H1 (cell line): ENCODE results near the gene CCDC159. TPM values are rescaled to one million over a fixed set of nuclear protein-coding genes. Genes with fewer than 3 reads are reported as not detected.
A peak's percentile ranks its signal among the peaks of the same experiment; 100 is the strongest.

Experiments used
- CTCF ChIA-PET: fragments of 300-600 bp; sonication (Branson Sonifier 250); formaldehyde crosslinking; loops from one replicate; lab custom pipeline; 2021; ENCODE audit not compliant: partially characterized antibody; lab: Charles Lee
- POLR2A ChIA-PET: fragments of 300-600 bp; sonication (Branson Sonifier 250); formaldehyde crosslinking; loops from one replicate; lab custom pipeline; 2021; ENCODE audit warnings: inconsistent platforms; ENCODE audit not compliant: partially characterized antibody; lab: Charles Lee
- DNase-seq, 2 experiments: peaks; one replicate each; pipeline versions ENCODE4 v3.0.0 to v3.0.0-alpha.2; 2010 to 2022; ENCODE audit warnings: low spot score in 2 of 2, low read depth in 1 of 2, mixed read lengths in 1 of 2
- FAIRE-seq: peaks from 2 replicates; lab custom pipeline; 2011; peaks lifted over from hg19 to GRCh38; lab: Jason Lieb, UNC
- H2AFZ ChIP-seq: 2 replicates; pipeline ENCODE4 v1.8.1; 2012; ENCODE audit warnings: low read length, inconsistent platforms
- H2AK5ac ChIP-seq: 2 replicates; pipeline ENCODE4 v1.6.1; 2013; ENCODE audit warnings: low read depth, low read length
- H2BK120ac ChIP-seq: replicated peaks from 2 replicates; pipeline ENCODE3; 2013; ENCODE audit warnings: low read depth, low read length, inconsistent platforms
- H2BK12ac ChIP-seq: 2 replicates; pipeline ENCODE4 v1.6.1; 2013; ENCODE audit warnings: low read depth, low read length
- H2BK15ac ChIP-seq: 2 replicates; pipeline ENCODE4 v1.6.1; 2013; ENCODE audit warnings: low read length
- H2BK20ac ChIP-seq: 2 replicates; pipeline ENCODE4 v1.6.1; 2013; ENCODE audit warnings: low read length
- H2BK5ac ChIP-seq: 2 replicates; pipeline ENCODE4 v1.6.1; 2013; ENCODE audit warnings: low read depth, low read length
- H3K14ac ChIP-seq: 2 replicates; pipeline ENCODE4 v1.6.1; 2013; ENCODE audit warnings: inconsistent platforms; ENCODE audit not compliant: insufficient read length
- H3K18ac ChIP-seq: 2 replicates; pipeline ENCODE4 v1.6.1; 2013; ENCODE audit warnings: low read length; ENCODE audit errors: extremely low read depth
- H3K23ac ChIP-seq: 2 replicates; pipeline ENCODE4 v1.6.1; 2013; ENCODE audit warnings: inconsistent platforms; ENCODE audit not compliant: insufficient read length
- H3K23me2 ChIP-seq: 2 replicates; pipeline ENCODE4 v1.6.1; 2013; ENCODE audit warnings: low read depth, low read length
- H3K27ac ChIP-seq: 2 replicates; pipeline ENCODE4 v1.6.1; 2011; ENCODE audit warnings: low read depth, low read length, inconsistent platforms
- H3K27me3 ChIP-seq, 4 experiments: replicated peaks in 1 of 4; 1 replicate in 1 of 4; 2 replicates in 3 of 4; pipeline versions ENCODE4 v1.6.1 to v1.8.1; 2011 to 2013; ENCODE audit warnings: low read length in 3 of 4, mild to moderate bottlenecking in 3 of 4, inconsistent platforms in 2 of 4, mixed read lengths in 2 of 4, moderate library complexity in 1 of 4; ENCODE audit not compliant: control insufficient read depth in 3 of 4, insufficient read depth in 3 of 4; ENCODE audit errors: extremely low read depth in 1 of 4
- H3K36me3 ChIP-seq, 4 experiments: 2 replicates each; pipeline versions ENCODE4 v1.6.1 to v1.8.1; 2011 to 2013; ENCODE audit warnings: mild to moderate bottlenecking in 4 of 4, low read length in 3 of 4, moderate library complexity in 2 of 4, control low read depth in 1 of 4, inconsistent platforms in 1 of 4; ENCODE audit not compliant: insufficient read depth in 4 of 4, control insufficient read depth in 2 of 4
- H3K4ac ChIP-seq: replicated peaks from 2 replicates; pipeline ENCODE3; 2013; ENCODE audit warnings: low read length, low read depth, mixed read lengths, inconsistent platforms; ENCODE audit not compliant: insufficient read length
- H3K4me1 ChIP-seq, 4 experiments: replicated peaks in 1 of 4; 1 replicate in 1 of 4; 2 replicates in 3 of 4; pipeline versions ENCODE4 v1.6.1 to v1.8.1; 2011 to 2013; ENCODE audit warnings: low read length in 3 of 4, inconsistent platforms in 2 of 4, mixed read lengths in 1 of 4; ENCODE audit not compliant: insufficient read depth in 4 of 4, control insufficient read depth in 3 of 4
- H3K4me2 ChIP-seq, 2 experiments: 2 replicates each; pipeline versions ENCODE4 v1.6.1 to v1.8.1; 2011 to 2013; ENCODE audit warnings: low read depth in 2 of 2, low read length in 2 of 2, control low read depth in 1 of 2, inconsistent platforms in 1 of 2, mild to moderate bottlenecking in 1 of 2; ENCODE audit not compliant: insufficient read depth in 1 of 2
- H3K4me3 ChIP-seq, 4 experiments: fragments of 200-600, 300-600 bp in 1 of 4; sonication (generic), shearing (Covaris generic), sonication (Bioruptor Twin) in 1 of 4; 2 replicates each; pipeline versions ENCODE4 v1.5.1 to v1.8.1; 2011 to 2016; ENCODE audit warnings: low read length in 4 of 4, low read depth in 3 of 4, control low read depth in 2 of 4, inconsistent platforms in 2 of 4, mild to moderate bottlenecking in 2 of 4, mixed read lengths in 1 of 4, moderate library complexity in 1 of 4; ENCODE audit not compliant: insufficient read depth in 2 of 4; ENCODE audit errors: extremely low read depth in 1 of 4
- H3K56ac ChIP-seq: replicated peaks from 2 replicates; pipeline ENCODE3; 2013; ENCODE audit warnings: low read depth, mild to moderate bottlenecking, mixed read lengths, low read length, inconsistent platforms; ENCODE audit not compliant: insufficient read length
- H3K79me1 ChIP-seq: 2 replicates; pipeline ENCODE4 v1.6.1; 2013; ENCODE audit warnings: low read depth, low read length, control low read depth
- H3K79me2 ChIP-seq, 2 experiments: 2 replicates each; pipeline versions ENCODE4 v1.6.1 to v1.8.1; 2012 to 2013; ENCODE audit warnings: low read length in 2 of 2, mild to moderate bottlenecking in 2 of 2, inconsistent platforms in 1 of 2; ENCODE audit not compliant: insufficient read depth in 2 of 2, control insufficient read depth in 1 of 2
- H3K9ac ChIP-seq, 4 experiments: replicated peaks in 1 of 4; 1 replicate in 1 of 4; 2 replicates in 3 of 4; pipeline versions ENCODE4 v1.6.1 to v1.8.1; 2011 to 2013; ENCODE audit warnings: low read depth in 3 of 4, low read length in 3 of 4, control low read depth in 2 of 4, mild to moderate bottlenecking in 2 of 4, moderate library complexity in 2 of 4, inconsistent platforms in 1 of 4; ENCODE audit errors: extremely low read depth in 1 of 4
- H3K9me3 ChIP-seq, 2 experiments: 2 replicates each; pipeline versions ENCODE4 v1.6.1 to v1.8.1; 2012 to 2013; ENCODE audit warnings: mild to moderate bottlenecking in 2 of 2, moderate library complexity in 2 of 2, control low read depth in 1 of 2, inconsistent platforms in 1 of 2, low read depth in 1 of 2, low read length in 1 of 2, mixed read lengths in 1 of 2; ENCODE audit not compliant: insufficient read depth in 2 of 2
- H4K20me1 ChIP-seq, 2 experiments: replicated peaks in 1 of 2; 2 replicates each; pipeline versions ENCODE3 to v1.8.1; 2011 to 2013; ENCODE audit warnings: inconsistent platforms in 2 of 2, low read length in 2 of 2, mild to moderate bottlenecking in 1 of 2; ENCODE audit not compliant: insufficient read depth in 2 of 2, control insufficient read depth in 1 of 2
- H4K5ac ChIP-seq: 2 replicates; pipeline ENCODE4 v1.6.1; 2013; ENCODE audit warnings: low read length, low read depth, mixed read lengths, inconsistent platforms; ENCODE audit not compliant: insufficient read length
- H4K8ac ChIP-seq: 2 replicates; pipeline ENCODE4 v1.8.0; 2013; ENCODE audit warnings: mild to moderate bottlenecking, moderate library complexity, low read length, inconsistent platforms; ENCODE audit not compliant: insufficient read depth; ENCODE audit errors: extremely low read depth
- H4K91ac ChIP-seq: replicated peaks from 2 replicates; pipeline ENCODE3; 2013; ENCODE audit warnings: low read length, mixed read lengths, inconsistent platforms; ENCODE audit not compliant: insufficient read length
- CTBP2 ChIP-seq: IDR thresholded peaks from 2 replicates; pipeline ENCODE4 v1.7.0; 2011; ENCODE audit warnings: borderline replicate concordance, mild to moderate bottlenecking, moderate library complexity, mixed read lengths, low read length; ENCODE audit not compliant: insufficient read depth, insufficient read length
- HDAC2 ChIP-seq, 2 experiments: fragments of 300-600 bp in 1 of 2; sonication (generic) in 1 of 2; IDR thresholded peaks; 2 replicates each; pipeline ENCODE4 v1.6.1; 2011 to 2012; ENCODE audit warnings: low read depth in 2 of 2, low read length in 2 of 2, mild to moderate bottlenecking in 2 of 2, moderate library complexity in 2 of 2, borderline replicate concordance in 1 of 2, inconsistent platforms in 1 of 2
- KDM4A ChIP-seq: IDR thresholded peaks from one replicate; pipeline ENCODE4 v1.7.1; 2012; ENCODE audit warnings: low read depth, mild to moderate bottlenecking, moderate library complexity, low read length, inconsistent platforms; ENCODE audit not compliant: severe bottlenecking
- RNF2 ChIP-seq: fragments of 200-900, 300-1000 bp; sonication (generic); IDR thresholded peaks from 2 replicates; pipeline ENCODE4 v1.7.1; 2016; ENCODE audit warnings: borderline replicate concordance, low read depth, mild to moderate bottlenecking, antibody characterized with exemption, low read length; ENCODE audit not compliant: poor library complexity, severe bottlenecking; ENCODE audit errors: missing control alignments
- SIN3A ChIP-seq, 2 experiments: IDR thresholded peaks in 1 of 2; conservative IDR thresholded peaks in 1 of 2; 2 replicates each; pipeline ENCODE4 v1.6.1; 2011 to 2012; ENCODE audit warnings: low read length in 2 of 2, improper control_type of control experiment in 1 of 2, low read depth in 1 of 2, mild to moderate bottlenecking in 1 of 2
- SP1 ChIP-seq: IDR thresholded peaks from 2 replicates; pipeline ENCODE4 v1.6.1; 2011; ENCODE audit warnings: low read depth, low read length
- SP4 ChIP-seq: IDR thresholded peaks from 2 replicates; pipeline ENCODE4 v1.6.1; 2012; ENCODE audit warnings: low read length, inconsistent platforms
- WGBS, 2 experiments: shearing (Covaris generic) in 1 of 2; methylation state at CpG; one replicate each; pipeline versions ENCODE4 v1.1.6 to v1.1.7; 2013 to 2015; ENCODE audit warnings: low lambda C conversion rate in 2 of 2, mixed read lengths in 2 of 2, inconsistent platforms in 1 of 2, low coverage in 1 of 2, missing lambda C conversion rate in 1 of 2; ENCODE audit not compliant: insufficient replicate concordance in 2 of 2, insufficient coverage in 1 of 2, insufficient read length in 1 of 2; ENCODE audit errors: extremely low coverage in 1 of 2, missing lambda C conversion rate in 1 of 2; 5-methylcytosine and 5-hydroxymethylcytosine counted together
- polyA plus RNA-seq, 7 experiments: library from polyadenylated mRNA; depleted of rRNA in 3 of 7; stranded (reverse) in 5 of 7; unstranded in 2 of 7; fragments of >200 nt in 5 of 7; fragments of 200-250 nt in 2 of 7; gene quantifications; 1 replicate in 5 of 7; 2 replicates in 1 of 7; 4 replicates in 1 of 7; pipeline versions ENCODE4 v1.2.1 to v1.2.3, GENCODE V29; 2011 to 2013; ENCODE audit warnings: missing spikeins in 2 of 7, mixed read lengths in 2 of 7
- total RNA-seq: library from RNA; stranded (reverse); fragmentation: NEBNext Ultra II Directional; extraction: Animal tissue kit (Norgen Biotek cat#: 25700); gene quantifications from 2 replicates; pipeline ENCODE4 v1.2.1, GENCODE V29; 2021

Gene CCDC159
- total and polyA plus RNA-seq, 2 of the 8 experiments (the other 6 are each of a cell fraction or from before 2014, with no cell fraction given): 4.0 to 5.4 TPM

DNA sequence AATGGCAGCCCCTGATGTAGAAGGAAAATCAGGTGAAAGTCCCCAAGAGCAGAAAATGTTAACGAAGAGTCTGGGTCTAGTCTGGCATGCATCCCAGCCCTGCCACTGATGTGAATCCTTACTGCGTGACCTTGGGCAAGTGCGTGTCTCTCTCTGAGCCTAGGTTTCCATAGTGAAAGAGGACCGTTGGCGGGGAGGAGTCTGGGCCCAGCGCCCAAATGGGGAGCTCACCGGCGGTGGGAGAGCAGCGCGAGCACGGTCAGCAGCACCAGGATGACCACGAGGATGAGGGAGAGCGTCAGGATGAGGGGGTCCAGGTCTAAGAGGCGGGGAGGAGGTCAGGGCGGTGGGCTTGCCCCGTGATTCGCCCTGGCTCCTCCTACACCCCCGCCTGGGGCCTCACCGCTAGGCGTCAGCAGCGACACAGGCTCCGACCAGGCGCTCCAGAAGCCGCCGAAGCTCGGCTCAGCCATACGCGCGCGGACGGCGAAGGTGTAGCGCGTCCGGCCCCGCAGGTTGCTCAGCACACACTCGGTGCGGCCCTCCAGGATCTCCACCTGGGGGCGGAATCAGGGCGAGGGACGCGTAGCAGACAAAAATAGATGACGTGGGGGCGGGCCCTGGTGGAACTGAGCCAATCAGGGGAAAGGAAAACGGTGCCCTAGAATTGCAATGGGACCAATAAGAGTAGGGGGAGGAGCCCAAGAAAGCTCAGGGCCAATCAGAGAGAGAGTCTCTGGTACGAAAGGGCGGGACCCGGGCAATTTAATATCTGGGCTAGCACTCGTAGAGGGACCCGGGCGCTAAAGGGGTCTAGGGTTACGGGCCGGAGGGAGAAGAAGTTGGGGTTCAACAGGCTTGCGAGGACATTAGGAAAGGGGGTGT is 34.6 kb downstream of the CCDC159 start:
- H2BK15ac ChIP-seq: peak overlapping the region; percentile 81; the same call in 1 of the 2 replicates
- peak overlapping the region; percentile 69 to 88 for H3K4me2 ChIP-seq
- H3K18ac ChIP-seq: peak overlapping the region; percentile 89; the same call in 1 of the 2 replicates
- WGBS, 2 experiments: 4% methylated on average over 44 of the region's 54 CpGs; no CpG with 5 or more reads in 1 of the 2 experiments
- peak overlapping the region; percentile 35 to 60 (median 54) for H3K9ac ChIP-seq
- no peak overlapping the region for H2BK120ac ChIP-seq
- H3K23me2 ChIP-seq: peaks cover 24% of the 10 kb centered on the region
- no peak overlapping the region for H3K23ac ChIP-seq
- H3K4me1 ChIP-seq: peaks cover 0 to 11% (median 5%) of the 10 kb centered on the region in 4 experiments; a peak in 5 of 7 replicates
- H3K27me3 ChIP-seq: no peaks in the 10 kb centered on the region
- H3K14ac ChIP-seq: no peak overlapping the region
- peak overlapping the region; percentile 37 for H4K91ac ChIP-seq
- no peaks in the 10 kb centered on the region for H3K79me2 ChIP-seq
- DNase-seq (peak; percentile 93 to 95), FAIRE-seq (no peak)
- peak overlapping the region; percentile 83 for H2AFZ ChIP-seq
- H3K4me3 ChIP-seq: peak overlapping the region; percentile 55 to 79 (median 69)
- no peak overlapping the region for H3K56ac ChIP-seq
- H3K4ac ChIP-seq: no peak overlapping the region
- peak overlapping the region; percentile 76; the same call in 1 of the 2 replicates for H3K27ac ChIP-seq
- H3K36me3 ChIP-seq: no peaks in the 10 kb centered on the region
- ChIA-PET POLR2A (interaction anchor here (0.7 to 4.7 kb wide), 27 partner anchors 9 to 178 kb away, joined by 3 to 48 read pairs (median 5); partner anchors contain the start of genes ECSIT, ELAVL3, ELOF1 and ODAD3), CTCF (interaction anchor here (0.5 to 16.8 kb wide), 41 partner anchors 10 to 233 kb away, joined by 3 to 197 read pairs (median 6); partner anchors contain the start of genes CCDC159, CNN1, ELAVL3 and ODAD3)
- H2BK20ac ChIP-seq: no peak overlapping the region
- no peak overlapping the region for H2AK5ac ChIP-seq
- H2BK12ac ChIP-seq: peak overlapping the region; percentile 82
- H4K20me1 ChIP-seq: peaks cover 2 to 4% of the 10 kb centered on the region in 2 experiments
- H3K79me1 ChIP-seq: peaks cover 2% of the 10 kb centered on the region; the same call in 1 of the 2 replicates
- 0 out of 2 replicates have a peak overlapping the region, but pooled peaks have one; percentile 20 for H4K8ac ChIP-seq
- peak overlapping the region; percentile 84 for H2BK5ac ChIP-seq
- peak overlapping the region; percentile 31 for H4K5ac ChIP-seq
- H3K9me3 ChIP-seq: no peaks in the 10 kb centered on the region
- TF ChIP-seq RNF2: no peak
- peak; percentile 94 for TF ChIP-seq SP1
- peak in 1 of 2 experiments; percentile 68; a peak in 1 of 4 replicates for TF ChIP-seq SIN3A (conservative IDR thresholded peaks at IDR 0.05 in 1 of 2, IDR thresholded peaks at IDR 0.05 in 1 of 2; ENCODE audit: low read depth in 1 of 2, low read length in 2 of 2)
- TF ChIP-seq SP4: peak; percentile 89
- 0 out of 4 replicates have a peak, but pooled peaks of 1 of the 2 experiments have one; percentile 57 for TF ChIP-seq HDAC2 (IDR thresholded peaks at IDR 0.05; ENCODE audit: borderline replicate concordance in 1 of 2, low read depth in 2 of 2, low read length in 2 of 2)
- TF ChIP-seq KDM4A: peak; percentile 52
- TF ChIP-seq CTBP2: no peak
